GM18505 (cell line): ENCODE measurements around the gene RPL10.

Source experiments
- ATAC-seq: cut with Tn5 transposase; IDR thresholded peaks from one replicate; pipeline ENCODE4 v1.9.1; 2021; ENCODE audit not compliant: unreplicated experiment
- POLR2A ChIP-seq: IDR thresholded peaks from 4 replicates; pipeline ENCODE4 v1.6.1; 2011; ENCODE audit warnings: borderline replicate concordance; ENCODE audit not compliant: insufficient read depth, insufficient read length; ENCODE audit errors: extremely low read depth

RPL10 gene

GRCh38 chrX:154367474-154368308 is 30.5 kb upstream of the RPL10 start:
- ATAC-seq, result no peak
- no peak for TF ChIP-seq POLR2A

GRCh38 chrX:154368630-154369448 is 29.3 kb upstream of the RPL10 start:
- TF ChIP-seq POLR2A, result no peak
- ATAC-seq, result peak; percentile 32

GRCh38 chrX:154369449-154370299 is 28.5 kb upstream of the RPL10 start:
- TF ChIP-seq POLR2A, result no peak
- no peak for ATAC-seq

- no peak for ATAC-seq
- no peak for TF ChIP-seq POLR2A
Observed at GRCh38 chrX:154370300-154371016, 27.7 kb upstream of the RPL10 start.

- TF ChIP-seq POLR2A, result peak; percentile 99
- ATAC-seq, result peak; percentile 55
Observed at GRCh38 chrX:154371017-154371788, 27.0 kb upstream of the RPL10 start.

GRCh38 chrX:154371789-154372300 is 26.3 kb upstream of the RPL10 start:
- no peak for ATAC-seq
- no peak for TF ChIP-seq POLR2A

GRCh38 chrX:154372612-154373022 is 25.6 kb upstream of the RPL10 start:
- ATAC-seq, result no peak
- TF ChIP-seq POLR2A, result no peak

- no peak for ATAC-seq
- no peak for TF ChIP-seq POLR2A
Observed at GRCh38 chrX:154373340-154374306, 24.6 kb upstream of the RPL10 start.

GRCh38 chrX:154374313-154375155 is 23.6 kb upstream of the RPL10 start, which contains the start of gene FLNA:
FLNA (minus strand) TSS chrX:154374634; CDS start chrX:154371245, 3,389 bp downstream.
- no peak for TF ChIP-seq POLR2A
- ATAC-seq, result no peak

- no peak for TF ChIP-seq POLR2A
- no peak for ATAC-seq
Observed at GRCh38 chrX:154375156-154375504, 23.0 kb upstream of the RPL10 start.

GRCh38 chrX:154376774-154377173 is 21.4 kb upstream of the RPL10 start:
- no peak for ATAC-seq
- TF ChIP-seq POLR2A, result no peak
